Hematopoietic multipotent progenitor cell treated with erythropoietin and hydrocortisone succinate and interleukin-3 and kit ligand, for 6 days (in vitro differentiated cells): ENCODE data around the gene SNRPD3.

Experiments used
- DNase-seq: peaks from one replicate; pipeline ENCODE4 v3.0.0-alpha.2; 2015

SNRPD3 gene

DNA sequence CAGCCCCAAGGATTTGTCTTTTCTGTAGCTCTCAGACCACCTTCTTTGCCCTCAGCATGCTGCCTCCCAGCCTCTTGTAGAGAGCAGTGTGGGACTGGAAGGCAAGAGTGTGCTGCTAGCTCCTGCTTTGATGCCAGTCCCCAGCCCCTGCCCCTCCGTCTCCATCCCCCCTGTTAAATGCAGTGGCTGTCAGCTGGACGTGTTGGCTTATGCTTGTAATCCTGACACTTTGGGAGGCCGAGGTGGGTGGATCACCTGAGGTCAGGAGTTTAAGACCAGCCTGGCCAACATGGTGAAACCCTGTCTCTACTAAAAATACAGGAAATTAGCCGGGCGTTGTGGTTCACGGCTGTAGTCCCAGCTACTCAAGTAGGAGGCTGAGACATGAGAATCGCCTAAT is 15.5 kb downstream of the SNRPD3 start:
- DNase-seq: no peak

DNA sequence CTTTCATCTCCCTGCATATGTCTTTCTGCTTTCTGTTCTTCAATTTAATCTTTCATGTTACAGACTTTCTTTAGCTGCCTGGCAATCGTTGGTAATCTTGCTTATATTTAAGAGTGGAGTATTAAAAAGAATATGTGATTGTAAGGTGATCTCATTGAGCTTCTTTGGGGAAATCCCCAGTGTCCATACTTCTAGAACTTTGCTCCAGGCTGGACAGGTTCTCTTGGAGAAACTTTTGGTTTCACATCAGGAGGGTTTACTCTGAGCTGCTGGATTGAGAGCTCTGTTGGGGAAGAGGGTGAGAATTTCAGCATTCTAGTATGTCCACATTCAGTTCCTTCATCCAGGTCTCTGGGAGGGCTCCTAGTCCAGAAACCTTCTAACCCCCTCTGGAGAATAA is 21.0 kb downstream of the SNRPD3 start:
- no peak for DNase-seq

DNA sequence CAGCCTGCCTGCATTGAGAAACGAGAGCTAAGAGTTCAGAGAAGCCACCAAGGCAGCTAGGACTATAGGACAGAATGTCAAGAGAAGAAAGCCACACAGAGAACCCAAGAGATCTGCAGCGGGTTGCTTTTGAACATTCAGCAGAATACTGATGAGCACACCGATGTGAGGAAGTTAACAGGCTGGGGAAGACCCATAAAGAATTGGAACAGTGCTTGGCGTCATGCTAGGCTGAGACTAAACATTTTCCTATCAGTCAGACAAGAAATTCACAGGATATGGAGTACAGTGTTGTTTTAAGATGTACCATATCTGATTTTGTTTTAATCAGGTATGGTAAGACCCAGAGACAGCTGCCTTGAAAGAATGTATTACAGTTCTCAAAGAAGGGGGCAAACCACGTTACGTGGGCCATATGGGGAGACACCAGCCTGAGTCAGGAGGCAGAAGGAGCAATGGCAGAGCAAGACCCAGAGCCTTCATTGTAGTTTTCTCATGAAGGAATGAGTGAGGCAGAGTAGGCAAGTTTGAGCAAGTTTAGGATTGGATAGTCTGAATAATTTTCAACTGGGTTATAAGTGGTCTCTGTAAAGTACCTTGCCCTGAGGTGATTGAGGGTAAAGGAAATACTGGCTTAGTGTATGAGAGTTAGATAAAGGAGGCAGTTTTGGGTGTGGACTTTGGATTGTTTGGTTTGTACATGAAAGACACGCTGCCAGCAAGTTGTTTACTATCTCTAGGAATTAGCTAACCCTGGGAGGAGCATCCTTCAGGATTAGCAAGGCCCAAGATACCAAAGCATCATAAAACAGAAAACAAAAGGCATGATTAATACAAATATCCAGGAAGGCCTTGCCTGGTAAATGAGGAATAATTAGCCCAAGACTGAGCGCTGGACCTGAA is 22.8 kb downstream of the SNRPD3 start:
- DNase-seq: peak; percentile 55

DNA sequence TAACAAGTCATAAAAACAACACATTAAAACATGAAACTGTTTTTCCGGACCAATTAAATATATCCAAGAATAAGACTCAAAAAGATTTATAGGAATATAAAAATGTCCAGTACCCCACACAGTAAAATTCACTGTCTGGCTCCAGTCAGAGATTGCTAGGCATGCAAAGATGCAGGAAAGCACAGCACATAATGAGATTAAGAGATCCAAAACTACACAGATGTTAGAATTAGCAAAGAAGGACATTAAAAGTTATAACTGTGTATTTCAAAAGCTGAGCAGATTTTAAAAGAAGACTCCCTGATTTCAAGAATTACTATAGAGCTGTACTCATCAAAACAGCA is 23.4 kb downstream of the SNRPD3 start:
- DNase-seq: no peak

DNA sequence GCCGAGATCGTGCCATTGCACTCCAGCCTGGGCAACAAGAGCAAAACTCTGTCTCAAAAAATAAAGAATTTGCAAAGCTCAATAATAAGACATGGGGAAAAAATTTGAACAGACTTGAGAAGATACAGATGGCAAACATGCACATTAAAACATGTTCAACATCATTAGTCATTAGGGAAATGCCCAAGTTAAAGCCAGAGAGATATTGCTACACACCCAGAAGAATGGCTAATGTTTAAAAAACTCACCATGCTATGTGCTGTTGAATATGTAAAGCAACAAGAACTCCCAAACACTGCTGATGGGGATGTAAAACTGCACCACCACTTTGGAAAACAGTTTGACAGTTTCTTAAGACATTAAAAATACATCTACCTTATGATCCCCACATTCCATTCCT is 24.5 kb downstream of the SNRPD3 start:
- DNase-seq: no peak

DNA sequence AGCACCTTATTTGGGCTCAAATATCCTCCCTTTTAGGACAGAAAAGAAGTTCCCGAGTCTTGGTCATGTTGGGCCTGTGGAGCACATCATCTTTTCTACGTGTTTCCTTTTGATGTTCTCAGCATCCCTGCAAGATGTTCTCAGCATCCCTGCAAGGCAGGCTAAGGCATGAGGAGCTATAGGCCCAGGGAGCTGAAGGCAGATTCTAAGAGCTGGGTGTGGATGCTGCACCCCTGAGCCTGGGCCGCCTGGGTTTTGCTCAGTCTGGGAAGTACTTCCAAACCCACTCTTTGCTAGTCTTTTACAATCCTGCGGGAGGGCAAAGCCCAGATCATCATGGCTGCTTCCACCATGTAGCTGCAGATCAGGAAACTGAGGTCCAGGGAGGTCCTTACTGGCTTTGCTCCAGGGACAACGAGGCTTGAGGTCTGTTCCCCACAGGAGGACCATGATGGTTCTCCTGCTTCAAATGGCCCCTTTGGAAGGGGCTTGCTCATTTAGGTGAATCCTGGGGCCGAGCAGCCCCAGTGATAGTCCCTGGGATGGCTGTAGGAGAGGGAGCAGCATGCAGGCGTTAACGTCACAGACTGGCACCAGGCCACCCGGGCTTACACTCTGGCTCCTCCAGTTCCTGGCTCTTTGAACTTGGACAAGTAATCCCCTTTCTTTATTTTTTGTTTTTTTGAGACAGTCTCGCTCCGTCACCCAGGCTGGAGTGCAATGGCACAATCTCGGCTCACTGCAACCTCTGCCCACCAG is 26.4 kb downstream of the SNRPD3 start:
- DNase-seq: no peak

DNA sequence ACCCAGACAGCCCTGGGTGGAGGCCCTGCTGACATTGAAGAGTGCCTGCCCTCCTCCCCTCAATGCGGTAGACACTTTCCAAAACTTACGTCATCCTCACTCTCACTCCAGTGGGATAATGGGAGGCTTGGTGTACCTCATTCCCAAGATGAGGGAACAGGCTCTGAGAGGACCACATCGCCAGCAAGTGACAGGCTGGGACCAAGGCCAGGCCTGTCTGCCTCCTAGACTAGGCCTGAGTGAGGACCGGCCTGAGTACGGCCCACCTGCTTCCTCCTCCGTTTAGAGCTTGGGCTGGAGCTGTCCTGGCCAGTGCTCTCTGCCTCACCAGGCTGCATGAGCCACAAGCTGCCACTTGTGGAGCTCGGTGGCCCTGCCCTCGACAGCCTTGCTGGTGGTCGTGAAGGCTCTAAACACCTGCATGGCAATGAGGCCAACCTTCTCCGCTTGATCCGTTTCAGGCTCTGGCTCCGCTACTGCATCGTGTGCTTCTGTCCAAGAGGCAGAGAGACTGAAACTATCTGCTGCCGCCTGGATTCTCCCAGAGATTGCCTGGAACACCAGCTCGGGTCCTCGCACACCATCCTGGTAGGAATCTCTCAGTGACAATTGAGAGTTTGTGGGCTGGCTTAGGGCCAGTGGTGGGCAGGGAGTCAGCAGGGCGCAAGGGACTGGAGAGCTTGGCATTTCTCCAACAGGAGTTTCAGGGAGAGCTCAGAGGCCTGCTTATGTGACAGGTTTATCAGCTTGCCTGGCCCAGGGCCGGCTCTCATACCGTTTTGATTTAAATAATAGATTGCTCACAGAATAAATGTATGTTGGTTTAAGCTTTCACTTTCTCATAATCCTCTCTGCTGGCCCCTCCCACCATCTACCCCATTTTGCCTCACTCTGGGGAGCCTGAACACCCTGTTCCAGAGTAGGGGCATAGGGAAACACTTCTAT is 27.7 kb downstream of the SNRPD3 start:
- peak; percentile 57 for DNase-seq

DNA sequence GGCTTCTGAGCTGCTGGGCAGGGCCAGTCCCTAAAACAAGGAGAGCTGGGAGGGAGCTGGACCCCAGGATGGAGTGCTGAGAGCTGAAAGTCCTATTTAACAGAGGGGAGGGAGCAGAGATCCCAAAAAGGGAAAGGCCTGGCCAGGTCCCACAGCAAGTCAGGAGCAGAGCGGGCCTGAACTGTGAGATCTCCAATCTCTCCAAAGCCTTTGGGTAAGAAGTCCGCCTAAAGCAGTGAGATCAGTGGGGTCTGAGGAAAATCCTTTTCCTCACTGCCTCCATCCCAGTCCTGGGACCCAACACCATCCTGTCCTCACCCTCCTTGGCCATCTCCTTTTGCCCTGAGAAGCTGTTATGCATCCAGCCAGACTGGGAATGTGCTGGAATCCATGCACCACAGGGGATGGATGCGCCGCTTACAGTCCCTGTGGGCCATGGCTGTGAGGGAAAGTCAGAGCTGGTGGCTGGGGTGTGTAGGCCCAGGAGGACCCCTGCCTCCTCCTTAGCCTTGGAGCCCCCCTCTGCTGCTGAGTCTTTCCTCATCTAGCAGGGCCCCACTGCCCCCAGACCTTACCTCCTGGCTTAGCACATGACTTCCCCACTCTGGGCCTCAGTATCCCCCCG is 28.5 kb downstream of the SNRPD3 start:
- no peak for DNase-seq

DNA sequence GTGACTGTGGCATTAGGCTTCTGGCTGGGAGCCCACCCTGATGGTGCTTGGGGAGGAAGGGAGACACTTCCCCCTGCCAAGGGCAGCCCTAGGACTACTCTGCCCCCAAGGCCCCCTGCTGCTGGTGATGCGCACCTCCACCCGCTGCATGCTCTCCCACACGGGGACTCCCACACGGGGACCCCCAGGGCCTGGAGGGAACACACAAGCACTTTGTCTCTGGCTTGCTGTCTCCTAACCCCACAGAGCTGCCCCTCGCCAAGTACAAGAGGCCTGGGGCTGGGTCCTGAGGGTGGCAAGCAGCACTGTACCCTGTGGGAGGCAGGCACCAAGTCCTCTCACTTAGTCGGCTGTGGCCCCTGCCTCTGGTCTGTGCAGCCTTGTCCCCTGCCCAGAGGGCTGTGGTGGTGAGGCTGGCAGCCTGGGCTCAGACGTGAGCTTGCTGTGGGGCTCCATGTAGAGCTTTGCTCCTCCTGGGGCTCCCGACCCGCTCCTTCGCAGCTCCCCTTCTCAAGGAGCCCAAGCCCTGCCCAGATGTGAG is 29.1 kb downstream of the SNRPD3 start:
- no peak for DNase-seq

DNA sequence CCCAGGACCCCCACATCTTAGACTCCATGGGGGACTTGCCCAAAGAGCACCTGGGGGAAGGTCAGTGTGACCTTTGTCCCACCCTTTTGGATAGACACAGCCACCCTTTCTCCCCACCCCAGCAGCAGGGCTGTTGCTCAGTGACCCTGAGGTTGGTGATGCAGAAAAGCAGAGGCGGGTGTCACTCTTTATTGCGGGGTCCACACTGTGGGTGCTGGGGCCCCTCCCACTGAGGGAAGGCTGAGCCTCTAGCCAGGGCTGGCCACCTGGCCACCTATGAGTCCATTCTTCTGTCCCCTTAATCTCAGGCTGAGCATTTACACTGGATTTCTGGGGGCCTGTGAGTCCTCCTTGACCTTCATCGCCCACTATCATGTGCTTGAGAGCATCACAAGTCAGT is 29.7 kb downstream of the SNRPD3 start:
- DNase-seq: no peak

DNA sequence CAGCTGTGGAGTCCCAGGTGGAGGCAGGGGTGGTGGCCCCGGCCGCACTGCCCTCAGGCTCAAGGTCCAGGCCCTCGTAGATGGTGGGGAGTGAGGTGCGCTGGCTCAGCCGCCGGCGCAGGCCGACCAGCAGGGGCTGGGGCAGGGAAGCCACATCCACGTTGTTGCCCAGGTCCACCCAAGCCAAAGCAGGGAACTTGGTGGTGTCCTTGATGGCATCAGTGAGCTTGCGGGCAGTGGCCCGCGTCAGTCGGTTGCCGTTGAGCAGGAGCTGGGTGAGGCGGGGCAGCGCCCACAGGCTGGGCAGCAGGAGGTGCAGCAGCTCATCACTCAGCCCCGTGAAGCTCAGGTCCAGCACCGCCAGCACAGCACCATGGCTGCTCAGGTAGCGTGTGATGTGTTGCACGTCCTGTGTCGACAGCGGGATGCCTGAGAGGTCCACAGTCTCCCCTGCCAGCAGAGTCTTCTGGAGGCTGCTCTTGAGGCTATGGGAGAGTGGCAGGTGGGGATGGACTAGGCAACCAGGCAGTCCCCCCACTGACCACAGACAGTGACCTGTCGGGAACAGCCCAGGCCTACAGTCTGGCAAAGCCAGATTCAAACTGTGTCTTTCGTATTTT is 30.2 kb downstream of the SNRPD3 start:
- no peak for DNase-seq

DNA sequence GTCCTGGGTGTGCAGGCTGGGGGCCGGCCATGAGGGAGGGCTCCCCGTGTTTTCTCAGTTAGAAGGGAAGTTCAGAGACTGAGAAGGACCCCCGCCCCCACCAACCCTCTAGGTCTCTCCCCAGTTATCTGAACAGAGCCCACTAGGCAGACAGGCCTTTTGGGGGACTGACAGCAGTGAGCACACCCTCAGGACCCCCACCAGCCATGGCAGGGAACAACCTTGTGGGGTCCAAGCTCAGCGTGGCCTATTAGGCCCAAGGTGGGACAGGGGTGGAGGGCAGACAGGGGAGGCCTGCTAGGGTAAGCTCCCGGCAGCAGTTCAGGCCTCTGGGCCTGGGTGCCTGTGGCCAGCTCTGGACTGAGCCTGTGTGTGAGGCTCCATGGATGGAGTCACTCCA is 31.5 kb downstream of the SNRPD3 start:
- no peak for DNase-seq

DNA sequence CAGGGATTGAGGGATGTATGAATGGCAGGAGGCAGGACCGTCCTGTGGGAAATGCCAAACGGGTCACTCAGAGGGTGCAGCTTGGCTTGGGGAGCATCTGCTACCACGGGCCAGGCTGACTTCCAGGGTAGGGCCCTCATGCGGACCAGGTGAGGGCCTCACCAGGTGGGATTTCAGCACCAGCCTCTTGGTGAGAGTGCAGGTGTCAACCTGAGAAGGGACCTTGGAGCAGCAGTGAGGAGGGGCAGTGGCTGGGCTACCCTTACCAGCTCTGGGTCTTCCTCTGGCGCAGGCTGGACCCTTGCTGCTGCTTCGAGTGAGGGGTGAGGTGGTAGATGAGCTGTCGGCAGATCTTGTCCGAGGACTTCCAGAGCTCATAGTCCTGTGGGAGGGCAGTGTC is 32.1 kb downstream of the SNRPD3 start:
- DNase-seq: no peak

DNA sequence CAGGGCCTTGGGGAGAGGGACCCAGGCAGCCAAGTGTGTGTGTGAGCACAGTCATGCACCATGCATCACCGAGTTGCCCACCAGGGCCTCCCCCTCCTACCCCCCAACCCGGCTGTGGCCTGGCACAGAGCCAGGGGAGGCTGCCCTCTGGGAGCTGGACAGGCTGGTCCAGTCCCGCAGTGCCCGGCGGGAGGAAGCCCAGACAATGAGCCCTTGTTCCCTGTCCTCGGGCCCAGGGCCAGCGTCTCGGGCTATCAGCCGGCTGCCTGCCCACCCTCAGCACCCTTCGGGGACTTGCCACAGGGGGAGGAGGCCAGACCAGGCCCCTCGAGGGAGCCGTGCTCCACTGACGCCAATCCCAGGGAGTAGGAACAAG is 32.6 kb downstream of the SNRPD3 start:
- no peak for DNase-seq

DNA sequence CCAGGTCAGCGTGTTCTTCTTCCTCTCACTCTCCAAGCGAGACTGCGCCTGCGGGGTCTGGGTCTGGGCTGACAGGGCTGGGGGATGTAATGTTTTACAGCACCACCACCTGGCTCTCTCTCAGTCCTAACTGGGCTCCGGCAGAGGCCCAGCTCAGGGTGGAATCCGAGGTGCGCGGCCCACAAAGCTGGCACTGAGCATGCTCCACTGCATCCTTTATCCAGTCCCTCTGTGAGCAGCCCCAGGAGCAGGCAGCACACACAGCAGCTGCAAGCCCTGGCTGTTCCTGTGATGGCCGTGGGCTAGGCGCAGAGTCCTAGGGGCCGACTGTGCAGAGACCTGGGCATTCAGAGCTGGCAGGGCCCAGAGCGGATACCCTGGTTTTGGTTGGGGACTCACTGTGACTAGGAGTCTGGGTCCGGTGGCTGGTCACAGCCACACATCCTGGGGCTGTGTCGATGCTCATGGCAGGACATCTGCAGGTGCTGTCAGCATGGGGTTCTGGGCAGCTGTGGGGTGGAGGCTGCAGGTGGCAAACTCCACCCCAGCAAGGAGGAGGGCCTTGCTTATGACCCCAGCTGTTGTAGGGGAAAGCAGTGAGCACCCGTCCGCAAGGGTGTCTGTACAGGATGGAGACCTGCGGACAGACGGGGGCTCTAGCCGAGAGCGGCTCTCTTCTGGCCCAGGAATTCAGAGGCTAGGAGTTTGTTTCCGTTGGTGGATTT is 33.1 kb downstream of the SNRPD3 start:
- no peak for DNase-seq

DNA sequence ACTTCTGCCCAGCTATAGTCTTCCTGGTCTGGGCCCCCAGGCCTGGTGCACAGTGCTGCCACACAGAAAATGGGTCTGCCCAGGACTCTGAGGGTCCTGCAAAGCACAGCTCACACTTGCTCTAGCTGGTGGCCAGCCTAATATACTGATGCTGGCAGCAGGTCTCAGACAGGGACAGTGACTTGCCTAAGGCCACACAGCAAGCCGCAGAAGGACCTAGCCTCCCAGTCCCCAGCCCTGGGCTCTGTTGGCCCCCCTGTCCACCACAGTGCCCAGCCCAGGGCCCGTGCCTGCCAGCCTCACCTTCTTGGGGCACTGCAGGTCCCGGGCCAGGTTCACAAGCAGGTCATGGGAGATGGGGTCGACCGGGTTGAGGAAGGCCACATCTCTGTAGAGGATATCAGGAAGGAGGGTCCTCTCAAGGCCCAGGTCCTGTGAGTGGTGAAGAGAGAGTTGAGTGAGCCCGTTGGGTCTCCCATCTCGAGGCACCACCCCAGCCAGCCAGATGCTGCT is 33.8 kb downstream of the SNRPD3 start:
- DNase-seq: no peak

DNA sequence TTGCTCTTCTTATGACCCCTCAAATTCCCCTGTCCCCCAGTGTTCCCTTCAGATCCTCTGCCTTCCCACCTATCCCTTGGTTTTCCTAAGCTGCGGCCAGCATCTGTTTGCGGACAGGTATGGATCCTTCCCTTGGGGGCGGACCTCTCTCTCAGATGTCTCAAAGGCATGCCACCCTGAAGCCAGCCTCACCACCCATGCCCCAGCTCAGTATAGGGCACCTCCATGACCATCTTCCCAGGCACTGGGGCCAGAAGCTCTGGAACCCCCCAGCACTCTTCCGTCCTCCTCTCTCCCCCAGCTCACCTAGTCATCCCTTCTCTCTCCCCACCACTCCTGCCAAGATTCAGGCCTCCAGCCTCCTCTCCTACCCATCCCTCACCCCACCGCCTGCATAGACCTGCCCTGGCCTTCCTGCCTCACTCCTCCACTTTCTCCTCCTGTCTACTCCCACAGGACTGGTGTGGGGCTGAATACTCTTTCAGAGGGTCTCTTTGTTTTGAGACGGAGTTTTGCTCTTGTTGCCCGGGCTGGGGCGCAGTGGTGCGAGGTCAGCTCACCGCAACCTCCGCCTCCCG is 34.9 kb downstream of the SNRPD3 start:
- DNase-seq: no peak

DNA sequence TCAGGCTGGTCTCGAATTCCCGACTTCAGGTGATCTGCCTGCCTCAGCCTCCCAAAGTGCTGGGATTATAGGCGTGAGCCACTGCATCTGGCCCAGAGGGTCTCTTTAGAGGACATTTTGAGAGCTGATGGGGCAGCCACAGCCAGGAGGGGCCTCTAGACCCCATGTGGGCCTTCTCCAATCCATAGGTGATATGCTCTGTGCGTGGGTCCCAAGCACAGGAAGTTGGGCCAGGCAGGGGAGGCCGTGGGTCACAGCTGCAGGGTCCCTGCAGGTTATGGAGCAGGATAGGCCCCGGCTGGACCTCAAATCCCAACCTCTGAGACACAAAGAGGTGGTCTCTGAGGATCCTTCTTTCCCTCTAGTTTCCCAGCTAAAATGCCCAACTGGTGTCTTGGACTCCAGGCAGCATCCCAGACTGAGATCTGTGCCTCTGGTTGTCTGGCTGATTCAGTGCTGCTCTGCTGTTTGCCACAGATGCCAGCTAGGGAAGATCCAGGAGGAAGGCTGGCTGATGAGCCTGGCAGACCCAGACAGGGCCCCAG is 35.6 kb downstream of the SNRPD3 start:
- no peak for DNase-seq

DNA sequence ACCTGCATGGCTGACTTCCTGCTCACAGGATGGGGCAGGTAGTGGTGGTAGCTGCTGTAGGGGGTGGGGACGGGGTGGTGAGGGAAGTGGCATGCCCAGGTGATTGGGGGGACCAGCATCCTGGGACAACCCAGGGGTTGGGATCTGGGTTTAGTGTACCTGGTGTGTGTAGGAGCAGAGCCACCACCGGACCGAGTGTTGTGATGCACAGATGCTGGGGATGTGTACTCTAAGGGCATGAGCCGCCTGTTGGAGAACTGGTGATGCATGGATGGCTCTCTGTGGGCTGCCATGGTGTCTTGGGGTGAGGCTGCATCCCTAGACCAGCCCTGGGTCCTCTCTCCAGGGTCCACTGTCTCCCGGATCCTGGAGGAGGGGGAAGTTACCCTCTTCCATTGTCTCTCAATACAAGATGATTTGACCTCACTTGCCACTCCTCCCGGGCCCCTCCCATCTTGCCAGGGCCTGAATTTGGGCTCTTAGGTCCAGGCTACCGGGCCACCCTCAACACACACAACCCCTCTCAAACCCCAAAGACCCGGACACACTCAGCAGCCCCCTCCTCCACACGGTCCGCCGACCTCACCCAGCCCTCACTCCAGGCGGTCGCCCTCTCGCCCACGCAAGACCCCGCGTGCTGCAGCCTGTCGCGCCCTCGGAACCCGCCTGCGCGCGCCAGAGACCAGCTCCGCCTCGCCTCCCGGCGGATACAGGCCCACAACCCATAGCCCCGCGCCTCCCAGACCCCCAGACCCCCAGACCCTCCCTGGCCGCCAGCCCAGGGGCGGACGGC is 36.5 kb downstream of the SNRPD3 start:
- peak; percentile 36 for DNase-seq
